ENCODE results near the gene DPYD. TPM values are rescaled to one million over a fixed set of nuclear protein-coding genes. Genes with fewer than 3 reads are reported as not detected.

The DPYD gene
- total RNA-seq, 2 experiments from 2014 or later = 34.4 to 35.9 TPM

- no peaks in the 10 kb centered on the region for H3K27me3 Mint-ChIP-seq
- H3K9me3 ChIP-seq (ENCODE audit: control insufficient read depth in 1 of 2, insufficient read depth in 1 of 2, low read length in 2 of 2) = peaks cover 0 to 5% of the 10 kb centered on the region in 2 experiments
- H3K27ac Mint-ChIP-seq = no peak overlapping the region
- POLR2A ChIA-PET = no interaction called here
- no peaks in the 10 kb centered on the region for H3K27me3 ChIP-seq (ENCODE audit: control insufficient read depth in 1 of 2, insufficient read depth in 2 of 2, low read length in 2 of 2)
- H3K36me3 Mint-ChIP-seq (ENCODE audit: low read depth) = peaks cover 56% of the 10 kb centered on the region
- H3K4me3 ChIP-seq (ENCODE audit: low read length) = no peak overlapping the region
- TF ChIP-seq, protein P1, sequence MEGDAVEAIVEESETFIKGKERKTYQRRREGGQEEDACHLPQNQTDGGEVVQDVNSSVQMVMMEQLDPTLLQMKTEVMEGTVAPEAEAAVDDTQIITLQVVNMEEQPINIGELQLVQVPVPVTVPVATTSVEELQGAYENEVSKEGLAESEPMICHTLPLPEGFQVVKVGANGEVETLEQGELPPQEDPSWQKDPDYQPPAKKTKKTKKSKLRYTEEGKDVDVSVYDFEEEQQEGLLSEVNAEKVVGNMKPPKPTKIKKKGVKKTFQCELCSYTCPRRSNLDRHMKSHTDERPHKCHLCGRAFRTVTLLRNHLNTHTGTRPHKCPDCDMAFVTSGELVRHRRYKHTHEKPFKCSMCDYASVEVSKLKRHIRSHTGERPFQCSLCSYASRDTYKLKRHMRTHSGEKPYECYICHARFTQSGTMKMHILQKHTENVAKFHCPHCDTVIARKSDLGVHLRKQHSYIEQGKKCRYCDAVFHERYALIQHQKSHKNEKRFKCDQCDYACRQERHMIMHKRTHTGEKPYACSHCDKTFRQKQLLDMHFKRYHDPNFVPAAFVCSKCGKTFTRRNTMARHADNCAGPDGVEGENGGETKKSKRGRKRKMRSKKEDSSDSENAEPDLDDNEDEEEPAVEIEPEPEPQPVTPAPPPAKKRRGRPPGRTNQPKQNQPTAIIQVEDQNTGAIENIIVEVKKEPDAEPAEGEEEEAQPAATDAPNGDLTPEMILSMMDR (IDR thresholded peaks at IDR 0.05) = no peak
- no peak overlapping the region for H3K4me3 Mint-ChIP-seq
- H3K9me3 Mint-ChIP-seq = peaks cover 6% of the 10 kb centered on the region
- CTCF ChIA-PET = no interaction called here
- no peak for ATAC-seq (ENCODE audit: poor library complexity)
- H3K36me3 ChIP-seq (ENCODE audit: insufficient read depth, low read length) = peaks cover 5% of the 10 kb centered on the region
- H3K27ac ChIP-seq (ENCODE audit: low read depth in 1 of 2, low read length in 2 of 2) = no peak overlapping the region
- no peak for DNase-seq
- H3K4me1 ChIP-seq (ENCODE audit: insufficient read depth, low read length) = no peaks in the 10 kb centered on the region
- H3K4me1 Mint-ChIP-seq (ENCODE audit: low read depth) = no peaks in the 10 kb centered on the region
- intact Hi-C loops (cut with DNase I, micrococcal nuclease) = no loop called here
Measured at GRCh38 chr1:97761637-97762036, 159.2 kb downstream of the DPYD start.

DNA sequence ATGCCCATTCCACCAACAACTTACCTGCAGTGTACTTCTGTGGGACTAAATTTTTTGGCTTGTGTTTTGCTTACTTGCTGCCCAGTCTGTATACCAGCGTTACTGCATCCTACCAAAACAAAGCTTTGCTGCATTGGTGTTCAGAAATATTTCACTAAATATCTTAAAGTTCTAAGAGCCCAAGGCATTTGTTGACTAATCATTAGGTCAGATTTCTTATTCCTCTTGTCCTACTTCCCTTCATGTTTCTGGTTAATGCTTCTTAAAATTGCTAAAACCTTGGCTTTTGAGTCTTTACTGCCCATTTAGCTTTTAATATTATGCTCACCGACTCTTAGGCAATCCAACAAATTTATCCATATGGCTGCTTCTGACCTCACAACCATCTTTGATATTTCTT, 161.8 kb downstream of the DPYD start:
- intact Hi-C loops (cut with DNase I, micrococcal nuclease) = no loop called here
- Mint-ChIP-seq H3K36me3 (ENCODE audit: low read depth) (peaks cover 34% of the 10 kb centered on the region), H3K27me3 (no peaks in the 10 kb centered on the region), H3K4me1 (ENCODE audit: low read depth) (no peaks in the 10 kb centered on the region), H3K4me3 (no peak overlapping the region), H3K9me3 (peaks cover 6% of the 10 kb centered on the region), H3K27ac (no peak overlapping the region)
- TF ChIP-seq, protein P1 (IDR thresholded peaks at IDR 0.05) = no peak
- Histone ChIP-seq H3K27me3 (ENCODE audit: control insufficient read depth in 1 of 2, insufficient read depth in 2 of 2, low read length in 2 of 2) (no peaks in the 10 kb centered on the region), H3K4me3 (ENCODE audit: low read length) (no peak overlapping the region), H3K27ac (ENCODE audit: low read depth in 1 of 2, low read length in 2 of 2) (no peak overlapping the region), H3K9me3 (ENCODE audit: control insufficient read depth in 1 of 2, insufficient read depth in 1 of 2, low read length in 2 of 2) (peaks cover 0 to 5% of the 10 kb centered on the region in 2 experiments), H3K4me1 (ENCODE audit: insufficient read depth, low read length) (no peaks in the 10 kb centered on the region), H3K36me3 (ENCODE audit: insufficient read depth, low read length) (no peaks in the 10 kb centered on the region)
- ATAC-seq (ENCODE audit: poor library complexity) = no peak
- ChIA-PET CTCF (no interaction called here), POLR2A (no interaction called here)
- DNase-seq = no peak

DNA sequence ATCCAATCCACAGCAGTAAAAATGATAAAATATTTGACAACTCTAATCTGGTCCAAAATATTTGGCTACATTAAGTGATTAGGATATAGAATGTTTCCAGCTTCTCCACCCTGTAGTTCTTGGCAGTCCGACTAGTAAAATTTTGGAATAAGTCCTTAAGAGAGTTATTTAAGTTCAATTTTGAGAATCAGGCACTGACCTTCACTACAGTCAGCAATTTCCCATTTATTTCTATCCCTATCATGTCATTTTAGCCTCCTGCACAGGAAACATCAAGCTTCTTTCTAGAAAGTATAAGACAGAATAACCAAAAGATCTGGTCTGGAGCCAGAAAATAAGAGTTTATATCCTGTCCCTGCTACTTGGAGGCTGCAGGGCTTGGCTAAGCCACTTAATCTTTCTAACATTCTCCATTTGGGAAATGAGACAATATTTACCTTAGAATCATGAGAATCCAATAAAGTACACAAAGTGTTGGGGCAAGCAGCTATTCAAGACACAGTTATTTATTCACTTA, 162.2 kb downstream of the DPYD start:
- no peaks in the 10 kb centered on the region for H3K36me3 ChIP-seq (ENCODE audit: insufficient read depth, low read length)
- no peaks in the 10 kb centered on the region for H3K27me3 ChIP-seq (ENCODE audit: control insufficient read depth in 1 of 2, insufficient read depth in 2 of 2, low read length in 2 of 2)
- no peak overlapping the region for H3K27ac Mint-ChIP-seq
- intact Hi-C loops (cut with DNase I, micrococcal nuclease) = loop anchor here in 1 of 2 experiments (1.0 kb wide), 1 partner anchor 293 kb away; no protein-coding TSS in a partner anchor
- no peaks in the 10 kb centered on the region for H3K27me3 Mint-ChIP-seq
- H3K4me1 Mint-ChIP-seq (ENCODE audit: low read depth) = no peaks in the 10 kb centered on the region
- no peaks in the 10 kb centered on the region for H3K4me1 ChIP-seq (ENCODE audit: insufficient read depth, low read length)
- DNase-seq (no peak), ATAC-seq (ENCODE audit: poor library complexity) (no peak)
- ChIA-PET POLR2A (no interaction called here), CTCF (no interaction called here)
- H3K4me3 Mint-ChIP-seq = no peak overlapping the region
- H3K9me3 ChIP-seq (ENCODE audit: control insufficient read depth in 1 of 2, insufficient read depth in 1 of 2, low read length in 2 of 2) = peaks cover 0 to 5% of the 10 kb centered on the region in 2 experiments
- H3K9me3 Mint-ChIP-seq = peaks cover 6% of the 10 kb centered on the region
- H3K36me3 Mint-ChIP-seq (ENCODE audit: low read depth) = peaks cover 30% of the 10 kb centered on the region
- H3K27ac ChIP-seq (ENCODE audit: low read depth in 1 of 2, low read length in 2 of 2) = no peak overlapping the region
- TF ChIP-seq, protein P1 (IDR thresholded peaks at IDR 0.05) = no peak
- no peak overlapping the region for H3K4me3 ChIP-seq (ENCODE audit: low read length)

Data from CD4-positive, alpha-beta T cell (primary cell).